Rectal smooth muscle tissue (tissue), 1 donor: ENCODE results near the gene EXOC4.

Experiments
- H3K27ac ChIP-seq: one replicate; pipeline ENCODE4 v1.7.0; 2013; ENCODE audit warnings: low read depth, low read length, inconsistent platforms
- H3K27me3 ChIP-seq: one replicate; pipeline ENCODE4 v1.7.0; 2013; ENCODE audit warnings: low read length; ENCODE audit not compliant: control insufficient read depth, insufficient read depth
- H3K36me3 ChIP-seq: one replicate; pipeline ENCODE4 v1.7.0; 2013; ENCODE audit warnings: low read length; ENCODE audit not compliant: control insufficient read depth, insufficient read depth
- H3K4me1 ChIP-seq: one replicate; pipeline ENCODE4 v1.7.0; 2013; ENCODE audit warnings: low read length; ENCODE audit not compliant: control insufficient read depth, insufficient read depth
- H3K4me3 ChIP-seq: one replicate; pipeline ENCODE4 v1.7.0; 2013; ENCODE audit warnings: low read length
- H3K9ac ChIP-seq: one replicate; pipeline ENCODE4 v1.7.0; 2013; ENCODE audit warnings: low read length

Gene EXOC4

DNA sequence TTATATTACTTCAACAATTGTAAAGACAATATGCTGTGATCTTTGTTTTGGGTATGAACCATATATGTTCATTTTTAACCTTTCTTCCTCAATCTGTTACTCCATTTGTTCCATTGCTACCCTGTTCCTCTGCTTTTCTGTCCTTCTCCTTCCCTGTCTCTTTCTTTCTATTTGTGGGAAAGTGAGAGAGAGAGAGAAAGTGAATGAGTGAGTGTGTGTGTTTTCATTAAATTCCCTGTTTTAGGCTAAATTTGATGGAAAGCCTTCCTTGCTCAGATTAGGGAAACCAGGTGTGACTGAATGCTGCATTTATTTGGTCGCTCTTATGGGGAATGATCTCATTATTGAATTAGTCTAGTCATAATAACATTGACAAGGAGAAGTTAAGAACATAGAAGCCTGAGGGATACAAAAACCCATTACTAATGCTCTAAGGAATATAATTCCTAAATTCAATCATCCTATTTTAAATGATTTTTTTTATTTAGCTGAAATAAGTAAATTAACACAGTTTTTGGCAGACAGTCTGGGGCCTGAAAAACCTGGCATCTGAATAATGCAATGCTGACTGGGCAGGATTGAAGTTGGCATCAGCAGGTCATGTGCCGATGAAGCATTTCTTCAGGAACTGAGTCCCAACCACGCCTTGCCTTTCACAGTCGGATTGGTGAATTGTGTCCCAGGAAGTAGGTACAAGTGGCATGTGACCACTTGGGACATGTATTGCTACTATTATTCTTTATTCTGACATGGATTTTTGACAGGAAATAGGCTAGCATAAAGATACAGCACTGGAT is 756.6 kb downstream of the EXOC4 start:
- Histone ChIP-seq H3K27me3 (no peaks in the 10 kb centered on the region), H3K4me3 (no peak overlapping the region), H3K4me1 (no peaks in the 10 kb centered on the region), H3K9ac (no peak overlapping the region), H3K36me3 (no peaks in the 10 kb centered on the region), H3K27ac (no peak overlapping the region)

DNA sequence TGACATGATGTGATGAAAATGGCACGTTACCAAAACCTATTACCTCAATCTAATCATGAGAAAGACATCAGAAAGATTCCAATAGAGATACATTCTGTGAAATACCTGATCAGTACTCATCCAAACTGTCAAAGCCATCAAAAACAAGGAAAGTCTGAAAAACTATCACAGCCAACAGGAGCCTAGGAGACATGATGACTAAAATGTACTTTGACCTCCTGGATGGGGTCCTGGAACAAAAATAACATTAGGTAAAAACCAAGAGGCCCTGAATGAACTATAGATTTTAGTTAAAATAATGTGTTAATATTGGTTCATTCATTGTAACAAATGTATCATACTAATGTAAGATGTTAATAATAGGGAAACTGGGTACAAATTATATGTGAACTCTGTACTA is 760.4 kb downstream of the EXOC4 start:
- H3K4me1 ChIP-seq: no peaks in the 10 kb centered on the region
- no peaks in the 10 kb centered on the region for H3K27me3 ChIP-seq
- H3K9ac ChIP-seq: no peak overlapping the region
- H3K36me3 ChIP-seq: no peaks in the 10 kb centered on the region
- no peak overlapping the region for H3K4me3 ChIP-seq
- no peak overlapping the region for H3K27ac ChIP-seq

DNA sequence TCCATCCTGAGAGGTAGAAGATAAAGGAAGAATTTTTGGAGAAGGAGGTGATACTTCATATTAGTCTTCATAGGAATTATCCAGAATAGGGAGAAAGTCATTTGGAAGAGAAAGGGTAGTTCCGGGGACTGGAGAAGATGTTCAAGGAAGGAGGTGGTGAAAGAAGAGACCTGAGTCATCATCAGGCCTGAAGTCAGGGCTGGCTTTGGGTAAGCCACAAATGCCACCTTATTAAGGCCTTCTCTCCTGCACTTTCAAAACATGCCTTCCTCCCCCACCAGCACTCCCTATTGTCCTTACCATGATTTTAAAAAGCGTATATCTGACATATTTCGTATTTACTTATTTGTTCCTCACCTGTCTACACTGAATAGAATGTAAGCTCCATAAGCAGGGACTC is 762.1 kb downstream of the EXOC4 start:
- Histone ChIP-seq H3K36me3 (no peaks in the 10 kb centered on the region), H3K9ac (no peak overlapping the region), H3K27me3 (no peaks in the 10 kb centered on the region), H3K4me1 (no peaks in the 10 kb centered on the region), H3K27ac (no peak overlapping the region), H3K4me3 (no peak overlapping the region)

DNA sequence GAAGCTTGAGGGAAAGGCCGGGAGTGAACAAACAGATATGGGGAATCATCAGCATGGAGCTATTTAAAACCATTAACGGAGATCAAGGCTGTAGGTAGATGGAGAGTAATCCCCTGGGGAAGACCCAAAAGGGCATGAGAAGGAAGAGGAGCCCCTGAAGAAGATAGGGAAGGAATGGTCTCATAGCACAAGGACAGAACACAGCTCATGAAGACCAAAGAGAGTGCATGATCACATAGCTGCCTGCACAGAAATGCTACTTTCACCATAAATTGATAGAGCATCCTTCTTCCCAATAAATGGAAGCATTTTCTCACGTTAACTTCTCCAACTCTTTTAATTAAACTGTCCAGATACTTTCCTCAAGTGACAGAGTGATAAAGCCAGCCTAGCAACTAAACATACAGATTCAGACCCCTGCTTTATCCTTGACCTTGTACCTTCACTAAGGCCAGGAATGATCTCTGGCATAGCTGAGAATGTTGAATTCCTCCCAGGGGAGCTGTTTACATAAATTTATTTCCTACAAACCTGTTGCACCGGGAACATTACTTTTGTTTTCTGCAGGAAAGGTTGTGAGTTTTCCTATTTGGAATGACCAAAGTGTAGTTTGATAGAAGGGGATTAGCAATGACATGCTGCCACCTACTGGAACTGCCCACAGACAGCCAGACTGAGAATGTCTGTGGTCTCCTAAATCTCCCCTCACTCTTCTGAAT is 763.5 kb downstream of the EXOC4 start:
- no peak overlapping the region for H3K4me3 ChIP-seq
- no peaks in the 10 kb centered on the region for H3K36me3 ChIP-seq
- H3K27me3 ChIP-seq: no peaks in the 10 kb centered on the region
- H3K4me1 ChIP-seq: no peaks in the 10 kb centered on the region
- no peak overlapping the region for H3K9ac ChIP-seq
- H3K27ac ChIP-seq: no peak overlapping the region

DNA sequence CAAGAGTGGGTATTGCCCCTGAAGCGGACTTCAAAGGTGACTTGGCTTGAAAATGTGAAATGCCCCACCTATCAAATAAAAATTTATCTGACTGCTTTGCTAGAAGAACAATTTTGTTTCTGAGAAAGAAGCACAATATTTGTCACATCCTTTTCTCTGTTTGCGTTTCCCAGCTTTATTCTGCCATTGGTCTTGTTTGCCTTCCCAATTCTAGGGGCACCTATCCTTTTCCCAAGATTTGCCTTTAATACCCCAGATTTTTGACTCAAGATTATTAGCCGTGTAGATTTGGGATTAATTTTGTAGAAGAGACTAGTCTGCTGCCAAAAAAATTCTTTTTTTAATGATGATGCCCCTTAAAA is 764.0 kb downstream of the EXOC4 start:
- Histone ChIP-seq H3K4me1 (no peaks in the 10 kb centered on the region), H3K9ac (no peak overlapping the region), H3K36me3 (no peaks in the 10 kb centered on the region), H3K27me3 (no peaks in the 10 kb centered on the region), H3K27ac (no peak overlapping the region), H3K4me3 (no peak overlapping the region)

DNA sequence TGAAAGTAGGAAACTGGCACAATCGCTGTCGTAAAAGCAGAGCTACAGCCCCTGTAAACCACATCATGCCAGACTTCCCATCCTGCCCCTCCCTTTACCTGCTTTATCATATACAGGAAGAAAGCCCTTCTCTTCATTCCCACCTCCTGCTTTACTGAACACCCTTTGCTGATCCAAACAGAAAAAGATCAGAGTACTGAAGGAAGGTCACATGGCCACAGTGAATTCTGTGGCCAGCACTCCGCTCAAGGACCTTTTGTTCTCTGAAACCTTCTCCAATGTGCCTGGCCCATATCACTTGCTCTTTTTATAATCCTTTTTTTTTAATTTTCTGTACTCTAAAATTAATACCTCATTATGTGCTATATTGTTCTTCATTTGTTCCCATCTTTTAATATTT is 765.4 kb downstream of the EXOC4 start:
- H3K27me3 ChIP-seq: no peaks in the 10 kb centered on the region
- H3K4me1 ChIP-seq: no peaks in the 10 kb centered on the region
- H3K4me3 ChIP-seq: no peak overlapping the region
- no peak overlapping the region for H3K9ac ChIP-seq
- H3K27ac ChIP-seq: no peak overlapping the region
- H3K36me3 ChIP-seq: no peaks in the 10 kb centered on the region

GRCh38 chr7:134019251-134019650 is 766.4 kb downstream of the EXOC4 start:
- Histone ChIP-seq H3K36me3 (no peaks in the 10 kb centered on the region), H3K4me1 (no peaks in the 10 kb centered on the region), H3K27ac (no peak overlapping the region), H3K27me3 (no peaks in the 10 kb centered on the region), H3K9ac (no peak overlapping the region), H3K4me3 (no peak overlapping the region)

DNA sequence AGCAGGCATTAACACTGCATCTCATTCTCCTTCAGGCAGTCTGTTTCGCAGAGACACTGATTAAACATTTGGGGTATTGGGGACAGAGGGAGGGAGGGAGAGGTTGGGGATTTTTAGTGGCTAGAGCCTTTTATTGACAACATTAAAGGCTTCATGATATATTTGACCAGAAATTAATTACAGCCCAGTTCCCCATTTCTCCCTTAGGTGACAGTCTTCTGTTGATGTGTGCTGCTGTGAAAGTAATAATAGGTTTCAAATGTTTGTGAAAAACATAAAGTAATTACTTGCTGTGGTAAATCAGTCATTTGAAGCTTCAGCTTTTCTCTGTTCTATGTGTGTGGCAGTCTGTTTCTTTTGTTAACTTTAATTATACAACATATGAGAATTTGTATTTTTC is 769.0 kb downstream of the EXOC4 start:
- no peaks in the 10 kb centered on the region for H3K4me1 ChIP-seq
- H3K9ac ChIP-seq: no peak overlapping the region
- no peaks in the 10 kb centered on the region for H3K36me3 ChIP-seq
- no peaks in the 10 kb centered on the region for H3K27me3 ChIP-seq
- no peak overlapping the region for H3K27ac ChIP-seq
- no peak overlapping the region for H3K4me3 ChIP-seq

GRCh38 chr7:134022286-134022911 is 769.5 kb downstream of the EXOC4 start:
- H3K4me3 ChIP-seq: no peak overlapping the region
- no peaks in the 10 kb centered on the region for H3K4me1 ChIP-seq
- H3K9ac ChIP-seq: no peak overlapping the region
- H3K27me3 ChIP-seq: no peaks in the 10 kb centered on the region
- no peaks in the 10 kb centered on the region for H3K36me3 ChIP-seq
- H3K27ac ChIP-seq: no peak overlapping the region

DNA sequence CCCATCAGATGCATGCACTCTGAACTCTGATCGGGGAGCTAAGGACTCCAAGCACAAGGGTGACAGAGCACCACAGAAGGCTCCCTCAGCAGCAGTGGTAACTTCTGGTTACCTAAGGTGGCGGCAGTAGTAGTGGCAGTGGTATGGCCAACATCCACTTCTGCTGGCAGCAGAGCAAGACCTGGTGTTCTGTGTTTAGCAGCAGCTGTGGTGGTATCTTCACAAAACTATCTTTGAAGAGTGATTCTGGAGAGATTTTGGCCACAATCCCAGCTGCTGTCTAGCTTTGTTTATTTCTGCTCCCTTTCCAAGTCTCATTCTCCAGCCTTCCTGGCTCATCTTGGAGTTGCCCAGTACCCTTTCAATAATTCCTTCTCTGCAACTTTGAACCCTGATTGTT is 771.9 kb downstream of the EXOC4 start:
- Histone ChIP-seq H3K9ac (no peak overlapping the region), H3K36me3 (no peaks in the 10 kb centered on the region), H3K27ac (no peak overlapping the region), H3K4me3 (no peak overlapping the region), H3K4me1 (no peaks in the 10 kb centered on the region), H3K27me3 (no peaks in the 10 kb centered on the region)

GRCh38 chr7:134028853-134029252 is 776.0 kb downstream of the EXOC4 start:
- Histone ChIP-seq H3K27ac (no peak overlapping the region), H3K36me3 (no peaks in the 10 kb centered on the region), H3K9ac (no peak overlapping the region), H3K4me3 (no peak overlapping the region), H3K4me1 (no peaks in the 10 kb centered on the region), H3K27me3 (no peaks in the 10 kb centered on the region)

DNA sequence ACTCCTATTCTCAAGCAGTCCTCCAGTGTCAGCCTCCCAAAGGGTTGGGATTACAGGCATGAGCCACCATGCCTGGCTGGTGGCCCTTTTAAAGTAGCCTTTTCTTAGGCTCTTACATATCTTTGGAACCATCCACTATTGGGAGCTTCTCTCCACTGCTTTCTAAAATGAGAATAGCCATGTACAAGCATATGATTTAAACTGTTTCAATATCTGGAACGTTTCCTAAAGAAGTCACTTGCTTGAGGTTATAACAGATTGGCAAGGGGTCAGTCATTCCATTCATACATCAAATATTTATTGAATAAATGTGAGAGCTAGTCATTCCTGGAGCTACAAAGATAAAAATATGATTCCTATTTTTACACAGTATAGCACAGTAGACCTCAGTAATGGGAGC is 776.9 kb downstream of the EXOC4 start:
- Histone ChIP-seq H3K27me3 (no peaks in the 10 kb centered on the region), H3K27ac (no peak overlapping the region)

More for the DNA sequence above, 776.9 kb downstream of the EXOC4 start:
- Histone ChIP-seq H3K9ac (no peak overlapping the region), H3K4me3 (no peak overlapping the region), H3K4me1 (no peaks in the 10 kb centered on the region), H3K36me3 (no peaks in the 10 kb centered on the region)
